Hepatocyte (in vitro differentiated cells): ENCODE data around the gene HHATL. TPM values are rescaled to one million over a fixed set of nuclear protein-coding genes. Genes with fewer than 3 reads are reported as not detected.

Experiments
- DNase-seq: peaks from one replicate; pipeline ENCODE4 v3.0.0-alpha.2; 2016; ENCODE audit warnings: low spot score
- H2AFZ ChIP-seq: fragments of 200-600 bp; sonication (generic); 2 replicates; pipeline ENCODE4 v1.6.0; 2016; ENCODE audit warnings: antibody characterized with exemption, mild to moderate bottlenecking
- H3K27ac ChIP-seq: fragments of 200-600 bp; sonication (generic); 2 replicates; pipeline ENCODE4 v1.5.1; 2016; ENCODE audit warnings: mild to moderate bottlenecking
- H3K27me3 ChIP-seq: fragments of 200-600 bp; sonication (generic); 2 replicates; pipeline ENCODE4 v1.6.1; 2016
- H3K36me3 ChIP-seq: fragments of 200-600 bp; sonication (generic); replicated peaks from 2 replicates; pipeline ENCODE4 v1.5.1; 2016; ENCODE audit warnings: low read depth; ENCODE audit not compliant: insufficient read depth
- H3K4me1 ChIP-seq: fragments of 200-600 bp; sonication (generic); 2 replicates; pipeline ENCODE4 v1.5.1; 2016; ENCODE audit warnings: mild to moderate bottlenecking, moderate library complexity; ENCODE audit not compliant: insufficient read depth
- H3K4me2 ChIP-seq: fragments of 200-600 bp; sonication (generic); 2 replicates; pipeline ENCODE4 v1.6.0; 2016
- H3K4me3 ChIP-seq: fragments of 200-600 bp; sonication (generic); 2 replicates; pipeline ENCODE4 v1.5.1; 2016; ENCODE audit warnings: mild to moderate bottlenecking
- H3K79me2 ChIP-seq: fragments of 200-600 bp; sonication (generic); 2 replicates; pipeline ENCODE4 v1.6.0; 2017; ENCODE audit warnings: mild to moderate bottlenecking
- H3K9me2 ChIP-seq: fragments of 200-600 bp; sonication (generic); replicated peaks from 2 replicates; pipeline ENCODE4 v1.6.0; 2017; ENCODE audit warnings: mild to moderate bottlenecking; ENCODE audit not compliant: insufficient read depth
- H3K9me3 ChIP-seq: fragments of 200-600 bp; sonication (generic); 2 replicates; pipeline ENCODE4 v1.5.1; 2016; ENCODE audit warnings: low read depth, mild to moderate bottlenecking
- H4K20me1 ChIP-seq: fragments of 200-600 bp; sonication (generic); 2 replicates; pipeline ENCODE4 v1.6.0; 2016; ENCODE audit warnings: mild to moderate bottlenecking; ENCODE audit not compliant: insufficient read depth, poor library complexity, severe bottlenecking
- EZH2 ChIP-seq: fragments of 200-600 bp; sonication (generic); IDR thresholded peaks from 2 replicates; pipeline ENCODE4 v1.6.1; 2016; ENCODE audit warnings: antibody characterized with exemption, mild to moderate bottlenecking, borderline replicate concordance
- EZH2phosphoT487 ChIP-seq: fragments of 200-600 bp; sonication (generic); IDR thresholded peaks from one replicate; pipeline ENCODE4 v1.6.1; 2018; ENCODE audit warnings: antibody characterized with exemption, mild to moderate bottlenecking, low read depth, moderate library complexity; ENCODE audit not compliant: unreplicated experiment, severe bottlenecking
- WGBS: methylation state at CpG from one replicate; pipeline ENCODE4 v1.1.6; 2016; ENCODE audit warnings: low lambda C conversion rate; ENCODE audit errors: missing lambda C conversion rate; 5-methylcytosine and 5-hydroxymethylcytosine counted together
- polyA plus RNA-seq: library from polyadenylated mRNA; unstranded; fragments of >200 nt; fragmentation: Nextera tagmentation; extraction: Ambion mirVana; gene quantifications from 2 replicates; pipeline ENCODE4 v1.2.1, GENCODE V29; 2016
- total RNA-seq: library from RNA; depleted of rRNA; stranded (reverse); fragments of >200 nt; gene quantifications from 2 replicates; pipeline ENCODE4 v1.2.3, GENCODE V29; 2014
- TF ChIP-seq, protein P1 (sequence below): fragments of 200-600 bp; sonication (generic); IDR thresholded peaks from 2 replicates; pipeline ENCODE4 v1.5.1; 2016; ENCODE audit warnings: antibody characterized with exemption, mild to moderate bottlenecking; ENCODE audit not compliant: poor library complexity

Gene HHATL
- total and polyA plus RNA-seq, 2 experiments from 2014 or later, result not detected

GRCh38 chr3:42653560-42654330 is 48.9 kb downstream of the HHATL start, which contains the start of gene ZBTB47:
Gene ZBTB47, plus strand, starts transcription at chr3:42653697. Its CDS starts 4,659 bp downstream, at chr3:42658356.
- Histone ChIP-seq H3K4me2 (peak within 1 kb of the TSS; percentile 100), H4K20me1 (no peaks in the 10 kb centered on the region), H3K9me2 (no peaks in the 10 kb centered on the region), H3K27me3 (no peaks in the 10 kb centered on the region), H2AFZ (peak within 1 kb of the TSS; percentile 95), H3K4me3 (peak within 1 kb of the TSS; percentile 96), H3K9me3 (no peaks in the 10 kb centered on the region), H3K4me1 (peaks cover 33% of the 10 kb centered on the region), H3K36me3 (no peaks in the 10 kb centered on the region), H3K27ac (peak within 1 kb of the TSS; percentile 92), H3K79me2 (peaks cover 14% of the 10 kb centered on the region)
- DNase-seq, result peak; percentile 63
- WGBS, result 28% methylated on average over 7 of the region's 31 CpGs
- no peak for TF ChIP-seq EZH2
- no peak for TF ChIP-seq EZH2phosphoT487
- TF ChIP-seq, protein P1, sequence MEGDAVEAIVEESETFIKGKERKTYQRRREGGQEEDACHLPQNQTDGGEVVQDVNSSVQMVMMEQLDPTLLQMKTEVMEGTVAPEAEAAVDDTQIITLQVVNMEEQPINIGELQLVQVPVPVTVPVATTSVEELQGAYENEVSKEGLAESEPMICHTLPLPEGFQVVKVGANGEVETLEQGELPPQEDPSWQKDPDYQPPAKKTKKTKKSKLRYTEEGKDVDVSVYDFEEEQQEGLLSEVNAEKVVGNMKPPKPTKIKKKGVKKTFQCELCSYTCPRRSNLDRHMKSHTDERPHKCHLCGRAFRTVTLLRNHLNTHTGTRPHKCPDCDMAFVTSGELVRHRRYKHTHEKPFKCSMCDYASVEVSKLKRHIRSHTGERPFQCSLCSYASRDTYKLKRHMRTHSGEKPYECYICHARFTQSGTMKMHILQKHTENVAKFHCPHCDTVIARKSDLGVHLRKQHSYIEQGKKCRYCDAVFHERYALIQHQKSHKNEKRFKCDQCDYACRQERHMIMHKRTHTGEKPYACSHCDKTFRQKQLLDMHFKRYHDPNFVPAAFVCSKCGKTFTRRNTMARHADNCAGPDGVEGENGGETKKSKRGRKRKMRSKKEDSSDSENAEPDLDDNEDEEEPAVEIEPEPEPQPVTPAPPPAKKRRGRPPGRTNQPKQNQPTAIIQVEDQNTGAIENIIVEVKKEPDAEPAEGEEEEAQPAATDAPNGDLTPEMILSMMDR, result no peak

DNA sequence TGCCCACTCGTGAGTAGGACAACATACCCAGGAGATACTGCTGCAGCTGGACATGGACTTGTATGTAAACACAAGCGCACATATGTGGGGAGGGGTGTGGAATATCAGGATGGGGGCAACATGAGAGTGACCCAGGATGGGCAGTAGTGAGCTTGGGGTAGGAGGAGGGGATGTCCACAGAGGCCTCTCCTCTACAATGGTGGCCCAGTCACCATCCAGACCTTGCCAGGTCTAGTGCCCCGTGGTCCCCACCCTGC is 49.4 kb downstream of the HHATL start:
- Histone ChIP-seq H3K79me2 (peaks cover 14% of the 10 kb centered on the region), H3K4me3 (peak overlapping the region; percentile 96), H3K27me3 (no peaks in the 10 kb centered on the region), H3K36me3 (no peaks in the 10 kb centered on the region), H3K9me3 (no peaks in the 10 kb centered on the region), H4K20me1 (no peaks in the 10 kb centered on the region), H3K27ac (peak overlapping the region; percentile 76), H3K9me2 (no peaks in the 10 kb centered on the region), H3K4me2 (peak overlapping the region; percentile 100), H3K4me1 (peaks cover 33% of the 10 kb centered on the region), H2AFZ (no peak overlapping the region)
- 69% methylated on average over 3 of the region's 3 CpGs for WGBS
- no peak for DNase-seq
- TF ChIP-seq, protein P1, result no peak
- TF ChIP-seq EZH2, result no peak
- no peak for TF ChIP-seq EZH2phosphoT487

DNA sequence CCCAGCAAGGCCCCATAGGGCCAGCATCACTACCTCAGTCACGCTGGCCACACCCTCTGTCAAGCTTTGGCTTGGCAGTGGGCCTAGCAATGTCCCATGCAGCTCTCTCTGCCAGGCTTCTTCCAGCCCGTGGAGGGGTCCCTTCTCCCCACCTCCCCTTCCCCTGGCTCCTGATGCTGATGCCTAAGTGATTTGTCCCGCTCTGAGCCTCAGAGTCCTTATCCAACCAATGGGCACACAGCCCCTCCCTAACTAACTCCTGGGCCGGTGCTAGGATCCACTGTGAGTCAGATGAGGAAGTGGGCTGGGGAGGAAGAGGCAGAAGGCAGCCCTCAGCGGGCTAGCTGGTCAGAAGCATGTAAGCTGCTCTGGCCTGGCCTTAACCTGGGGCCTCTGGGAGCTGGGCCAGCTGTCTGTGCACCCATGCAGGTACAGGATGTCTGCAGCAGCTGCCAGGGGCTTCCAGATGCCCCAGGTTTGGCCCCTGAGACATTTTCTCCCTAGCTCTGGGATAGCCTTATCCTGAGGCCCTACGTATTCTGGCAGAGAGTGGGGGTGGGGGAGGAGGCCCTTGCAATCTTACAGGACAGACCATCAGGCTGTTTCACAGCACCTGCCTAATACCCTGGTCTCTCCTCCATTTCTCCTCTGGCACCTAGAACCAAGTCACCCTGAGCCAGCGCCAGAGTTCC is 49.8 kb downstream of the HHATL start:
- H3K9me3 ChIP-seq, result no peaks in the 10 kb centered on the region
- no peak overlapping the region for H2AFZ ChIP-seq
- WGBS, result 42% methylated on average over 7 of the region's 7 CpGs
- no peaks in the 10 kb centered on the region for H3K9me2 ChIP-seq
- H3K27ac ChIP-seq, result peak overlapping the region; percentile 76
- peak overlapping the region; percentile 96 for H3K4me3 ChIP-seq
- no peaks in the 10 kb centered on the region for H3K36me3 ChIP-seq
- DNase-seq, result peak; percentile 60
- no peaks in the 10 kb centered on the region for H4K20me1 ChIP-seq
- H3K4me1 ChIP-seq, result peaks cover 33% of the 10 kb centered on the region
- peak overlapping the region; percentile 100 for H3K4me2 ChIP-seq
- H3K79me2 ChIP-seq, result peaks cover 14% of the 10 kb centered on the region
- TF ChIP-seq, protein P1, result no peak
- no peak for TF ChIP-seq EZH2phosphoT487
- no peak for TF ChIP-seq EZH2
- no peaks in the 10 kb centered on the region for H3K27me3 ChIP-seq
